Testis (tissue), 2 donors: ENCODE results near the gene ANKRD53.

Experiments
- CTCF ChIP-seq, 3 experiments: fragments of 450-650 bp in 2 of 3; fragments of 200-600 bp in 1 of 3; sonication (generic) in 1 of 3; IDR thresholded peaks; one replicate each; pipeline ENCODE4 v1.5.1; 2016 to 2019; ENCODE audit warnings: antibody characterized with exemption in 3 of 3, mild to moderate bottlenecking in 2 of 3, moderate library complexity in 1 of 3
- POLR2A ChIP-seq: fragments of 450-650 bp; IDR thresholded peaks from one replicate; pipeline ENCODE4 v1.6.1; 2017; ENCODE audit warnings: antibody characterized with exemption, mild to moderate bottlenecking, moderate library complexity

GRCh38 chr2:70965506-70965905, 12.9 kb upstream of the ANKRD53 start:
- no peak for TF ChIP-seq CTCF (IDR thresholded peaks at IDR 0.05)
- no peak for TF ChIP-seq POLR2A
